Endothelial cell of umbilical vein (primary cell): ENCODE results near the gene WDR5. TPM values are rescaled to one million over a fixed set of nuclear protein-coding genes. Genes with fewer than 3 reads are reported as not detected.

Source experiments
- BruUV-seq: library from RNA; stranded (reverse); fragments of 400-500 nt; replicated peaks from 2 replicates; lab custom pipeline; 2021; lab: Mats Ljungman, UMichigan
- CTCF ChIA-PET: fragments of 300-600, 350-600 bp; sonication (Branson Sonifier 250); formaldehyde crosslinking; loops from one replicate; lab custom pipeline; 2021; ENCODE audit warnings: antibody characterized with exemption, inconsistent platforms; lab: Charles Lee
- POLR2A ChIA-PET: fragments of 300-600, 350-600 bp; sonication (Branson Sonifier 250); formaldehyde crosslinking; loops from one replicate; lab custom pipeline; 2021; ENCODE audit warnings: antibody characterized with exemption, inconsistent platforms; lab: Charles Lee
- DNase-seq: peaks from one replicate; pipeline ENCODE4 v3.0.0-alpha.2; 2011; ENCODE audit warnings: low read depth, low spot score
- FAIRE-seq: peaks from 2 replicates; lab custom pipeline; 2011; peaks lifted over from hg19 to GRCh38; lab: Jason Lieb, UNC
- H2AFZ ChIP-seq: 2 replicates; pipeline ENCODE4 v1.6.0; 2012; ENCODE audit warnings: low read depth, low read length, control low read depth, inconsistent platforms
- H3K27ac ChIP-seq: 2 replicates; pipeline ENCODE4 v1.5.1; 2011; ENCODE audit warnings: low read depth, mild to moderate bottlenecking, control low read depth, low read length, moderate library complexity; ENCODE audit not compliant: insufficient read depth
- H3K27me3 ChIP-seq, 2 experiments: 2 replicates each; pipeline versions ENCODE4 v1.6.0 to v1.6.1; 2011; ENCODE audit warnings: low read length in 2 of 2, mixed read lengths in 1 of 2; ENCODE audit not compliant: control insufficient read depth in 2 of 2, insufficient read depth in 2 of 2
- H3K36me3 ChIP-seq, 2 experiments: 2 replicates in 1 of 2; 3 replicates in 1 of 2; pipeline ENCODE4 v1.5.1; 2011; ENCODE audit warnings: low read length in 2 of 2, mild to moderate bottlenecking in 1 of 2, moderate library complexity in 1 of 2; ENCODE audit not compliant: control insufficient read depth in 2 of 2, insufficient read depth in 2 of 2; ENCODE audit errors: extremely low read depth in 1 of 2
- H3K4me1 ChIP-seq: 3 replicates; pipeline ENCODE4 v1.5.1; 2011; ENCODE audit warnings: mild to moderate bottlenecking, low read length; ENCODE audit not compliant: control insufficient read depth, insufficient read depth; ENCODE audit errors: extremely low read depth
- H3K4me2 ChIP-seq: 2 replicates; pipeline ENCODE4 v1.6.1; 2011; ENCODE audit warnings: low read length, control low read depth, mixed read lengths; ENCODE audit not compliant: insufficient read depth
- H3K4me3 ChIP-seq, 3 experiments: fragments of 200-600 bp in 1 of 3; sonication (generic), shearing (Covaris generic) in 1 of 3; replicated peaks in 1 of 3; 2 replicates each; pipeline ENCODE4 v1.5.1; 2011 to 2016; ENCODE audit warnings: control low read depth in 3 of 3, low read length in 3 of 3, mild to moderate bottlenecking in 2 of 3, inconsistent platforms in 1 of 3, low read depth in 1 of 3, moderate library complexity in 1 of 3; ENCODE audit not compliant: insufficient read depth in 1 of 3
- H3K79me2 ChIP-seq: 2 replicates; pipeline ENCODE4 v1.6.0; 2012; ENCODE audit warnings: low read length, inconsistent platforms; ENCODE audit not compliant: control insufficient read depth, insufficient read depth
- H3K9ac ChIP-seq: replicated peaks from 2 replicates; pipeline ENCODE3; 2011; ENCODE audit warnings: low read length, control low read depth; ENCODE audit not compliant: insufficient read depth; ENCODE audit errors: extremely low read depth
- H3K9me1 ChIP-seq: replicated peaks from 3 replicates; pipeline ENCODE4 v1.6.0; 2011; ENCODE audit warnings: mild to moderate bottlenecking, low read length; ENCODE audit not compliant: control insufficient read depth, insufficient read depth; ENCODE audit errors: extremely low read depth
- H3K9me3 ChIP-seq: replicated peaks from 2 replicates; pipeline ENCODE4 v1.5.1; 2012; ENCODE audit warnings: low read length, inconsistent platforms; ENCODE audit not compliant: control insufficient read depth, insufficient read depth
- H4K20me1 ChIP-seq: replicated peaks from 2 replicates; pipeline ENCODE3; 2011; ENCODE audit warnings: mild to moderate bottlenecking, low read length; ENCODE audit not compliant: control insufficient read depth, insufficient read depth; ENCODE audit errors: extremely low read depth
- CTCF ChIP-seq, 2 donors: IDR thresholded peaks; 1 replicate in 1 of 2; 2 replicates in 1 of 2; pipeline ENCODE4 v1.5.1; 2011; ENCODE audit warnings: low read length in 2 of 2, mild to moderate bottlenecking in 2 of 2, moderate library complexity in 2 of 2, control low read depth in 1 of 2, inconsistent platforms in 1 of 2, low read depth in 1 of 2; ENCODE audit not compliant: insufficient read depth in 1 of 2; ENCODE audit errors: extremely low read depth in 1 of 2
- EZH2 ChIP-seq: IDR thresholded peaks from 2 replicates; pipeline ENCODE4 v1.6.1; 2012; ENCODE audit warnings: borderline replicate concordance, low read depth, mild to moderate bottlenecking, moderate library complexity, low read length, inconsistent platforms; ENCODE audit not compliant: severe bottlenecking
- FOS ChIP-seq: IDR thresholded peaks from 2 replicates; pipeline ENCODE4 v1.6.1; 2011; ENCODE audit warnings: mild to moderate bottlenecking, low read length, moderate library complexity, borderline replicate concordance; ENCODE audit not compliant: insufficient read depth
- GATA2 ChIP-seq: IDR thresholded peaks from 2 replicates; pipeline ENCODE4 v1.7.0; 2011; ENCODE audit warnings: low read depth, mild to moderate bottlenecking, moderate library complexity, mixed read lengths, low read length; ENCODE audit not compliant: insufficient read length, insufficient read depth
- JUN ChIP-seq: IDR thresholded peaks from 2 replicates; pipeline ENCODE4 v1.6.1; 2011; ENCODE audit warnings: borderline replicate concordance, low read depth; ENCODE audit not compliant: insufficient read length, insufficient read depth
- MAX ChIP-seq: IDR thresholded peaks from 2 replicates; pipeline ENCODE4 v1.6.1; 2011; ENCODE audit not compliant: insufficient read depth, insufficient read length
- MYC ChIP-seq: IDR thresholded peaks from one replicate; pipeline ENCODE4 v1.6.1; 2011; ENCODE audit warnings: mild to moderate bottlenecking, low read depth, low read length
- POLR2A ChIP-seq: IDR thresholded peaks from 2 replicates; pipeline ENCODE4 v1.6.1; 2012; ENCODE audit warnings: low read depth, mild to moderate bottlenecking, control low read depth, low read length
- POLR2AphosphoS5 ChIP-seq: IDR thresholded peaks from 2 replicates; pipeline ENCODE4 v1.6.1; 2012; ENCODE audit warnings: low read depth, mild to moderate bottlenecking, control low read depth, low read length, moderate library complexity; ENCODE audit not compliant: insufficient read depth
- dilution Hi-C: fragments of 300-500 bp; cut with MboI; formaldehyde crosslinking; loops from one replicate; pipeline ENCODE4 v1.15.0; 2019; ENCODE audit warnings: low sequenced_read_pairs; ENCODE audit not compliant: extremely low pct_ligation_motif_present
- intact Hi-C: fragments of 100-400 bp; cut with micrococcal nuclease; formaldehyde crosslinking; loops from one replicate; pipeline ENCODE4 v1.10.0; 2022
- polyA plus RNA-seq, 4 experiments: library from polyadenylated mRNA; depleted of rRNA in 3 of 4; stranded (reverse) in 3 of 4; unstranded in 1 of 4; fragments of >200 nt; gene quantifications; 2 replicates each; pipeline versions ENCODE4 v1.2.1 to v1.2.3, GENCODE V29; 2011 to 2012; ENCODE audit warnings: missing spikeins in 1 of 4
- total RNA-seq: library from RNA; stranded (reverse); gene quantifications from 2 replicates; pipeline ENCODE4 v1.2.3, GENCODE V29; 2021

WDR5 gene
- total and polyA plus RNA-seq, 2 donors (not counting 3 experiments of a cell fraction or from before 2014, with no cell fraction given) = 32.1 to 42.5 TPM

GRCh38 chr9:134146774-134147493 is 11.1 kb downstream of the WDR5 start:
- CTCF ChIA-PET = interaction anchor here (0.8 to 1.2 kb wide), 2 partner anchors 11 to 17 kb away, joined by 3 to 5 read pairs; no protein-coding TSS in a partner anchor
- FAIRE-seq (no peak), DNase-seq (no peak)
- Histone ChIP-seq H3K4me3 (no peak overlapping the region), H3K79me2 (peaks cover 2% of the 10 kb centered on the region), H4K20me1 (no peaks in the 10 kb centered on the region), H3K27ac (no peak overlapping the region), H3K9ac (no peak overlapping the region), H3K4me1 (no peaks in the 10 kb centered on the region), H3K27me3 (no peaks in the 10 kb centered on the region), H3K4me2 (no peak overlapping the region), H3K36me3 (peaks cover 28 to 59% of the 10 kb centered on the region in 2 experiments), H3K9me1 (no peaks in the 10 kb centered on the region), H3K9me3 (no peaks in the 10 kb centered on the region), H2AFZ (no peak overlapping the region)
- POLR2A ChIA-PET = no interaction called here
- TF ChIP-seq GATA2 (no peak), FOS (no peak), MYC (no peak), POLR2A (no peak), MAX (no peak), EZH2 (no peak), CTCF (IDR thresholded peaks at IDR 0.05; ENCODE audit: extremely low read depth in 1 of 2, insufficient read depth in 1 of 2, low read depth in 1 of 2, low read length in 2 of 2) (no peak), POLR2AphosphoS5 (no peak), JUN (no peak)
- no TSS peak for BruUV-seq
- dilution Hi-C loops (no loop called here), intact Hi-C loops (no loop called here)
